ACC112 (cell line): Measurements from ENCODE around the gene CLDN9.

Experiments
- H2AFZ ChIP-seq: fragments of 200-600 bp; sonication (generic); one replicate; pipeline ENCODE4 v1.6.0; 2017; ENCODE audit warnings: antibody characterized with exemption, low read length; ENCODE audit not compliant: unreplicated experiment
- H3K27ac ChIP-seq: fragments of 200-600 bp; sonication (generic); 2 replicates; pipeline ENCODE4 v1.5.1; 2014; ENCODE audit warnings: low read depth, mild to moderate bottlenecking, antibody characterized with exemption, low read length, moderate library complexity
- H3K27me3 ChIP-seq: fragments of 200-600 bp; sonication (generic); 2 replicates; pipeline ENCODE4 v1.6.1; 2014; ENCODE audit warnings: mild to moderate bottlenecking, antibody characterized with exemption, low read length, moderate library complexity, mixed read lengths; ENCODE audit not compliant: insufficient read depth
- H3K36me3 ChIP-seq: fragments of 200-600 bp; sonication (generic); 2 replicates; pipeline ENCODE4 v1.6.1; 2016; ENCODE audit warnings: mild to moderate bottlenecking, antibody characterized with exemption, low read length, moderate library complexity, mixed read lengths; ENCODE audit not compliant: insufficient read depth
- H3K4me1 ChIP-seq: fragments of 200-600 bp; sonication (generic); one replicate; pipeline ENCODE4 v1.6.1; 2016; ENCODE audit warnings: low read length, mixed read lengths; ENCODE audit not compliant: insufficient read depth, unreplicated experiment, control insufficient read depth
- H3K4me3 ChIP-seq: fragments of 200-600 bp; sonication (generic); 2 replicates; pipeline ENCODE4 v1.5.1; 2014; ENCODE audit warnings: mild to moderate bottlenecking, low read depth, low read length
- H3K79me2 ChIP-seq: fragments of 200-600 bp; sonication (generic); one replicate; pipeline ENCODE4 v1.6.0; 2016; ENCODE audit warnings: low read length; ENCODE audit not compliant: control insufficient read depth, unreplicated experiment, insufficient read depth

Gene CLDN9

DNA sequence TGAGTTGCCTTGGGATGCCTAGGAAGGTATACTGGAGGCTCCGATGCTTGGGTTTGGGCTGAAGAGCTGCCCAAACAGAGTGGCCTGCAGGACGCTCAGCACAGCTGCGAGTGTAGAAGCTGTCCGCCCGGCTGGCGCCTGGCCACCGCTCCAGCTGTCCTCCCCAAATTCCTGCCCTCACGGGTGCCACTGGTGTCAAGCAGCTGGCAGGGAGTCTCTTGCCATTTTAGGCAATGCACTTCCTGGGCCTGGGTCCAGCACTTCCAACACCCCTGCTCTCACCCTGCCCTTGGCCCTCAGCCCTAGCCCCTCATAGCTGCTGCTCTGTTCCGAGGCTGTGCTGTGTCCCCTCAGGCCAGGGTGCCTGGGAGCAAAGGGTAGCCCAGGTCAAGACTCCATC, 27.3 kb upstream of the CLDN9 start:
- Histone ChIP-seq H3K27me3 (0 out of 2 replicates have a peak, but pooled peaks cover 1% of the 10 kb centered on the region), H3K79me2 (no peaks in the 10 kb centered on the region), H3K27ac (no peak overlapping the region), H3K4me3 (no peak overlapping the region), H3K4me1 (peaks cover 7% of the 10 kb centered on the region), H2AFZ (no peak overlapping the region), H3K36me3 (no peaks in the 10 kb centered on the region)

GRCh38 chr16:2985893-2986355, 26.8 kb upstream of the CLDN9 start:
- Histone ChIP-seq H3K4me3 (no peak overlapping the region), H3K36me3 (no peaks in the 10 kb centered on the region), H3K79me2 (no peaks in the 10 kb centered on the region), H3K27me3 (0 out of 2 replicates have a peak, but pooled peaks cover 3% of the 10 kb centered on the region), H2AFZ (no peak overlapping the region), H3K27ac (no peak overlapping the region), H3K4me1 (peaks cover 5% of the 10 kb centered on the region)

- no peaks in the 10 kb centered on the region for H3K4me1 ChIP-seq
- no peak overlapping the region for H3K27ac ChIP-seq
- H3K4me3 ChIP-seq, result no peak overlapping the region
- H3K27me3 ChIP-seq, result 0 out of 2 replicates have a peak, but pooled peaks cover 3% of the 10 kb centered on the region
- H3K36me3 ChIP-seq, result no peaks in the 10 kb centered on the region
- H3K79me2 ChIP-seq, result no peaks in the 10 kb centered on the region
- H2AFZ ChIP-seq, result no peak overlapping the region
These were observed 26.0 kb upstream of the CLDN9 start for GRCh38 chr16:2986623-2987188.

- H3K27me3 ChIP-seq, result 0 out of 2 replicates have a peak, but pooled peaks cover 3% of the 10 kb centered on the region
- H3K27ac ChIP-seq, result no peak overlapping the region
- H3K36me3 ChIP-seq, result no peaks in the 10 kb centered on the region
- H3K4me1 ChIP-seq, result no peaks in the 10 kb centered on the region
- no peak overlapping the region for H2AFZ ChIP-seq
- no peaks in the 10 kb centered on the region for H3K79me2 ChIP-seq
- no peak overlapping the region for H3K4me3 ChIP-seq
These were observed 25.4 kb upstream of the CLDN9 start for GRCh38 chr16:2987286-2987685.

DNA sequence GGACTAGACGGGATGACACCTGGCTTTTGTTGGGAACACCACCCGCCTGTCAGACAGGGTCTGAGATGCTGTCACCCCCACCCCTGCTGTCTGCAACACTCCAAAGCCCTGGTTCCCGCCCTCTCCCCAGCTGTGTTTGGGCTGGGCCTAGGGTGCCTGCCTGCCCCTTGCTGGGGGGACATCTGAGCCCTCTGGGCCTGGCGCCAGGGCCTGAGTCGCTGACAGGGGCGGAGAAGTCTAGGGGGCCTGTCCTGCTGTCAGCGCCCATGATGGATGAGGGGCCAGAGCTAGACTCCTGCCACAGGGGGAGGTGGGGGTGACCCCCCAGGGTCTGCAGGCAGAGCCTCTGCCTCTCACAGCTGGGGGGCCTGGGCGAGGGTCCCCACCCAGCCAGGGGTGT, 24.9 kb upstream of the CLDN9 start:
- no peak overlapping the region for H3K27ac ChIP-seq
- H3K79me2 ChIP-seq, result no peaks in the 10 kb centered on the region
- no peaks in the 10 kb centered on the region for H3K36me3 ChIP-seq
- no peak overlapping the region for H3K4me3 ChIP-seq
- no peak overlapping the region for H2AFZ ChIP-seq
- H3K27me3 ChIP-seq, result 0 out of 2 replicates have a peak, but pooled peaks cover 3% of the 10 kb centered on the region
- no peaks in the 10 kb centered on the region for H3K4me1 ChIP-seq

DNA sequence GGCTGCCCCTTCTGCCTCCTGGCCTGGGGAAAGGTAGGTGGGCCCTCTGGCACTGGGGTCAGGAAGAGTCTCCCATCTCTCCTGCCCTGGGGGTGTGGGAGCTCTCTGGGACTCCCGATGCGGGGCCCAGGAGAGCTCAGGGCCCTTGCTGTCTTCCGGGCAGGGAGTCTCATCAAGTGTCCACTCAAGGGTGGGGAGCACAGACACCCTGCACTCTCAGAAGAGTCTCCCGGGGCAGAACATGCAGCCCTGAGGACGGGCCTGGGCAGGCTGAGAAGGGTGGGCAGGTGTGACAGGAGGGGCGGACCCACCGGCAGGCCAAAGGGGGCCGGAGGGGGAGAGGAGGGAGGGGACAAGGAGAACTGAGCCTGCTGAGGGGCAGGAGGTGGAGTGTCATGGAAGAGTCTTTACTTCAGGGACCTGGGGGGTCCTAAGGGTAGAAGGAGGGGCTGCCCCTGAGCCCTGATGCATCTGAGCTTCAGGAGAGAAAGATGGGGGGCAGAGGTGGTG, 24.1 kb upstream of the CLDN9 start:
- Histone ChIP-seq H3K4me3 (no peak overlapping the region), H3K4me1 (no peaks in the 10 kb centered on the region), H3K27ac (no peak overlapping the region), H3K36me3 (no peaks in the 10 kb centered on the region), H3K79me2 (no peaks in the 10 kb centered on the region), H3K27me3 (0 out of 2 replicates have a peak, but pooled peaks cover 3% of the 10 kb centered on the region), H2AFZ (no peak overlapping the region)

DNA sequence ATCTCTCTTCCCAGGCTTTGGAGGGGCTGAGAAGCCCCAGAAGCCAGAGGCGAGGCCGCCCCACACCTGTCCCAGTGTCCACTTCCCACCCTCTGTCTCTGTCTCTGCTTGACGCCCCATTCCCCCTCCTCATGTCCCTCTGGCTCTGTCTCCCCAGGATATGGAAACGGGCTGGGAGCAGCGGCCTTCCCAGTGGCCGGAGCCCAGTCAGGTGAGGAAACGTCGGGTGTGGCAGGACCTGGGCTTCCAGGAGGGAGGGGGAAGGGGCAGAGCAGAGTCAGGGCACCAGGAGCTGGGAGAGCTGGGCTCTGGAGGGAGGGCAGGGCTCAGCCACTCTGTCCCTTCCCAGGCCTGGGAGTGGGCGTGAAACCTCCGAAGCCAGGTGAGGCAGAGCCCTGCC, 21.8 kb upstream of the CLDN9 start:
- Histone ChIP-seq H3K79me2 (no peaks in the 10 kb centered on the region), H3K27me3 (0 out of 2 replicates have a peak, but pooled peaks cover 3% of the 10 kb centered on the region), H2AFZ (no peak overlapping the region), H3K4me1 (no peaks in the 10 kb centered on the region), H3K4me3 (no peak overlapping the region), H3K36me3 (no peaks in the 10 kb centered on the region), H3K27ac (no peak overlapping the region)

DNA sequence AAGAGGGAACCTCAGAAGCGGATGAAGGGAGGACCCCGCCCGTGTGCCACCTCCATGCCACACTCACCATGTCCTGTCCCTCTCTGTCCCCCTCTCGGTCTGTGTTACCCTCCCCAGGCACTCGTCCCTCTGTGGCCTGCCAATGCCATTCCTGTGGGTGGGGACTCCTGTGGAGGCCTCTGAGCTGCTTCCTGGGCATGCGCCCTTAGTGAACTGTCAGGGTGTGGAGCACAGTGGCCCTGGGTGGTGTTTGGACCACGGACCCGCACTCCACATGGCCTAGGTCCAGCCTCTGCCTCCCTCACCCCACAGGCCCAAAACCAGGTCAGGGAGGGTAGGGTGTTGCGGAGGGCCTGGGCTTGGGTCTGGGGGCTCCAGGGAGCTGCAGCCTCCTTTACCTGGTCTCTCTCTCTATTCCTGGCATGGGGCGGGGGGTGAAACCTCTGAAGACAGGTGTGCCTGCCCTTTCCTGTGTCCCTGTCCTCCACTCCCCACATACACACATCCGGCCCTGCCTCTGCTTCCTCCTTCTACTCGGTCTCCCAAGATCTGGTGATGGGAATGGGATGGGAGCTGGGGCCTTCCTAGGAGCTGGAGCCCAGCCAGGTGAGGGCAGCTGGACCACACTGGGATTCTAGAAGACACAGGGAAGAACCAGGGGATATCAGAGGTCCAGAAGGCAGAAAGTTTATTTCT, 21.0 kb upstream of the CLDN9 start:
- Histone ChIP-seq H3K4me3 (no peak overlapping the region), H3K27ac (no peak overlapping the region), H3K79me2 (no peaks in the 10 kb centered on the region), H3K4me1 (no peaks in the 10 kb centered on the region), H3K36me3 (no peaks in the 10 kb centered on the region), H2AFZ (no peak overlapping the region), H3K27me3 (0 out of 2 replicates have a peak, but pooled peaks cover 3% of the 10 kb centered on the region)

- 0 out of 2 replicates have a peak, but pooled peaks cover 5% of the 10 kb centered on the region for H3K27me3 ChIP-seq
- H3K27ac ChIP-seq, result no peak overlapping the region
- no peaks in the 10 kb centered on the region for H3K36me3 ChIP-seq
- no peaks in the 10 kb centered on the region for H3K79me2 ChIP-seq
- H3K4me1 ChIP-seq, result no peaks in the 10 kb centered on the region
- no peak overlapping the region for H3K4me3 ChIP-seq
- no peak overlapping the region for H2AFZ ChIP-seq
These were observed 20.2 kb upstream of the CLDN9 start for GRCh38 chr16:2992383-2993081.

DNA sequence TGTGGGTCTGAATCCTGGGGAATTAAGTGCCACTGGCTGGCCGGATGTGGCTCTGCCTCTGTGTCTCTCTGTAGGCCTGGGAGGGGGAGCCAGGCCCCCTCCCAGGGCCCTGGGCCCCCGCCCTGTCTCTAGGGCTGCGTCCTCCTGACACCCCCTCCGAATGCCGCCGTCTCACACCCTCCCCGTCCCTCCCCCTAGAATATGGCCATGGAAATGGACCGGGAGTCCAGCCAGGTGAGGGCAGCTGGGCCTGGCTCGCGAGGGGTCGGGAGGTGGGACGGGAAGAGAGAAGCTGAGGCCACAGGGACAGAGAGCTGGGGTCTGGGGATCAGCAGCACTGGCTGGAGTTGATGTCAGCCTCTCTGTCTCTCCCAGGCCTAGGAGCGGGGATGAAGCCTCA, 16.4 kb upstream of the CLDN9 start:
- H3K36me3 ChIP-seq, result no peaks in the 10 kb centered on the region
- H3K27ac ChIP-seq, result no peak overlapping the region
- no peak overlapping the region for H3K4me3 ChIP-seq
- no peaks in the 10 kb centered on the region for H3K4me1 ChIP-seq
- H3K79me2 ChIP-seq, result no peaks in the 10 kb centered on the region
- H3K27me3 ChIP-seq, result 0 out of 2 replicates have a peak, but pooled peaks cover 2% of the 10 kb centered on the region
- H2AFZ ChIP-seq, result no peak overlapping the region
